ENCODE results near the gene PPP1R13B.
"Not testable (repeated sequence)": the region's sequence is repeated elsewhere in the genome, so short reads cannot be mapped to it uniquely, and the experiment has no call there.

The PPP1R13B gene

DNA sequence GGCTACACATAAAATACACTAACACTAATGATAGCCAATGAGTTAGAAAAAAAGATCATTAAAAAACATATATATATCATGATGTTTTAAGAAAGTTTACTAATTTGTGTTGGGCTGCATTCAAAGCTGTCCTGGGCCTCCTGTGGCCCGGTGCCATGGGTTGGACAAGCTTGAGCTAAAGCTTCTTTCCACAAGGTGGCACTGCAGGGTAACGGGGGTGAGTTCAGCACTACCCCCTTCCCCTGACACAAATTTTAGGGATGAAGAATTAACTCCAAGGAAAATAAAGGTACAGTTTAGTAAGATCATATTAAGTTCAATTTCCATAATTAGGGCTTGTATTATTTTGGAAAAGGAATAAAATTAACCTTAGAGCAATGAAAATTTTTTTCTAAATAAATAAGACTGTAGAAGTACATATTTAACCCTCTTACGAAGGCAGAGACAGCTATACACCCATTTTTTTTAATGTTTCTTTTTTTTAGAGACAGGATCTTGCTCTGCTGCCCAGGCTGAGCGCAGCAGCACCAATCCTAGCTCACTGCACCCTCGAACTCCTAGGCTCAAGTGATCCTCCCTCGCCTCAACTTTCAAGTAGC lies 38.9 kb downstream of the PPP1R13B start:
- H3K9me3 Mint-ChIP-seq (ENCODE audit: low read depth) = no peaks in the 10 kb centered on the region
- no peak overlapping the region for H3K27ac Mint-ChIP-seq
- H3K4me1 Mint-ChIP-seq (ENCODE audit: low read depth) = peaks cover 5% of the 10 kb centered on the region
- no peak overlapping the region for H3K4me3 Mint-ChIP-seq
- H3K27me3 Mint-ChIP-seq = no peaks in the 10 kb centered on the region
- H3K36me3 Mint-ChIP-seq = no peaks in the 10 kb centered on the region

- no peaks in the 10 kb centered on the region for H3K9me3 Mint-ChIP-seq (ENCODE audit: low read depth)
- H3K27me3 Mint-ChIP-seq = no peaks in the 10 kb centered on the region
- no peak overlapping the region for H3K27ac Mint-ChIP-seq
- H3K4me1 Mint-ChIP-seq (ENCODE audit: low read depth) = peaks cover 5% of the 10 kb centered on the region
- H3K4me3 Mint-ChIP-seq = no peak overlapping the region
- no peaks in the 10 kb centered on the region for H3K36me3 Mint-ChIP-seq
Observed at GRCh38 chr14:103806805-103807204, 40.6 kb downstream of the PPP1R13B start.

GRCh38 chr14:103805708-103806107 lies 41.7 kb downstream of the PPP1R13B start:
- peaks cover 5% of the 10 kb centered on the region for H3K4me1 Mint-ChIP-seq (ENCODE audit: low read depth)
- H3K36me3 Mint-ChIP-seq = no peaks in the 10 kb centered on the region
- no peak overlapping the region for H3K27ac Mint-ChIP-seq
- H3K4me3 Mint-ChIP-seq = no peak overlapping the region
- H3K9me3 Mint-ChIP-seq (ENCODE audit: low read depth) = no peaks in the 10 kb centered on the region
- no peaks in the 10 kb centered on the region for H3K27me3 Mint-ChIP-seq

GRCh38 chr14:103803661-103804060 lies 43.7 kb downstream of the PPP1R13B start:
- Mint-ChIP-seq H3K4me3 (no peak overlapping the region), H3K4me1 (ENCODE audit: low read depth) (peaks cover 5% of the 10 kb centered on the region), H3K9me3 (ENCODE audit: low read depth) (no peaks in the 10 kb centered on the region), H3K27me3 (no peaks in the 10 kb centered on the region), H3K27ac (no peak overlapping the region), H3K36me3 (no peaks in the 10 kb centered on the region)

GRCh38 chr14:103802356-103802755 lies 45.0 kb downstream of the PPP1R13B start:
- H3K36me3 Mint-ChIP-seq = no peaks in the 10 kb centered on the region
- no peak overlapping the region for H3K27ac Mint-ChIP-seq
- no peaks in the 10 kb centered on the region for H3K9me3 Mint-ChIP-seq (ENCODE audit: low read depth)
- no peak overlapping the region for H3K4me3 Mint-ChIP-seq
- no peaks in the 10 kb centered on the region for H3K27me3 Mint-ChIP-seq
- H3K4me1 Mint-ChIP-seq (ENCODE audit: low read depth) = peaks cover 5% of the 10 kb centered on the region

GRCh38 chr14:103801459-103801858 lies 45.9 kb downstream of the PPP1R13B start:
- H3K27me3 Mint-ChIP-seq = no peaks in the 10 kb centered on the region
- no peaks in the 10 kb centered on the region for H3K9me3 Mint-ChIP-seq (ENCODE audit: low read depth)
- peaks cover under 1% of the 10 kb centered on the region for H3K36me3 Mint-ChIP-seq
- no peaks in the 10 kb centered on the region for H3K4me1 Mint-ChIP-seq (ENCODE audit: low read depth)
- no peak overlapping the region for H3K4me3 Mint-ChIP-seq
- H3K27ac Mint-ChIP-seq = no peak overlapping the region

GRCh38 chr14:103793192-103793591 lies 54.2 kb downstream of the PPP1R13B start:
- H3K36me3 Mint-ChIP-seq = peaks cover 14% of the 10 kb centered on the region
- not testable (repeated sequence) for H3K4me3 Mint-ChIP-seq; H3K9me3 Mint-ChIP-seq (ENCODE audit: low read depth); H3K27ac Mint-ChIP-seq; H3K4me1 Mint-ChIP-seq (ENCODE audit: low read depth); H3K27me3 Mint-ChIP-seq

DNA sequence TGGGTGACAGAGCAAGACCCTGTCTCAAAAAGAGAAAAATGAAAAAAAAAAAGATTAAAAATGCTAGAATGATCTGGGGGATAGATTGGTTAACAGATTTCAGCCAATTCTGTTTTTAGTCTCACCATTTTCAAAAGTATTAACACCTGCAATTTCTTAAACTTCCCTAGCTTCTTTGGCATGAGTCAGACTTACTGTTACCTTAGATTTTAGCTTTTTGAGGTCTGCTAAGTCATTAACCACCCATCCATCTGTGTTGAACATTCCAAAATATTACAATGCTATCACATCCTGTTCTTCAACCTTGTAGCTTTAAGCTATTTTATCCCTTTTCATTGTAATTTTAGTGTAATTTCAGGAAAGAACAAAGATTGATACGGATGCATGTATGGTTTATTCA lies 59.3 kb downstream of the PPP1R13B start:
- H3K27ac Mint-ChIP-seq = no peak overlapping the region
- H3K4me3 Mint-ChIP-seq = no peak overlapping the region
- no peaks in the 10 kb centered on the region for H3K27me3 Mint-ChIP-seq
- no peaks in the 10 kb centered on the region for H3K4me1 Mint-ChIP-seq (ENCODE audit: low read depth)
- peaks cover 5% of the 10 kb centered on the region for H3K36me3 Mint-ChIP-seq
- H3K9me3 Mint-ChIP-seq (ENCODE audit: low read depth) = no peaks in the 10 kb centered on the region

- no peaks in the 10 kb centered on the region for H3K27me3 Mint-ChIP-seq
- peaks cover 3% of the 10 kb centered on the region for H3K36me3 Mint-ChIP-seq
- no peak overlapping the region for H3K4me3 Mint-ChIP-seq
- H3K9me3 Mint-ChIP-seq (ENCODE audit: low read depth) = no peaks in the 10 kb centered on the region
- no peak overlapping the region for H3K27ac Mint-ChIP-seq
- H3K4me1 Mint-ChIP-seq (ENCODE audit: low read depth) = no peaks in the 10 kb centered on the region
Observed at GRCh38 chr14:103782376-103782775, 65.0 kb downstream of the PPP1R13B start.

DNA sequence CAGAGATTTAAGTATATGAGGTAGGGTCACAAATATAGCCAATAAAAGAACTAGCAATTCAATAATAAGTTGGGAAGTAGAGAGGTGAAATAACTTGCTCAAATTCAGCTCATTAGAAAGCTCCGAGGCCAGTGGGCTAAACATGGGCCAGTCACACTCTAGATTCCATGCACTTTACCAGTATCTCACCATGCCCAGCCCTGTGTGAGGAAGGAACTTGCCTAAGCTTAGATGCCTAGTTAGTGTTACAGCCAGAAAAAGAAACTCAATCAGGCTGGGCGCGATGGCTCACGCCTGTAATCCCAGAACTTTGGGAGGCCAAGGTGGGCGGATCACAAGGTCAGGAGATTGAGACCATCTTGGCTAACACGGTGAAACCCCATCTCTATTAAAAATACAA lies 71.1 kb downstream of the PPP1R13B start:
- not testable (repeated sequence) for H3K4me1 Mint-ChIP-seq (ENCODE audit: low read depth); H3K27me3 Mint-ChIP-seq; H3K27ac Mint-ChIP-seq; H3K4me3 Mint-ChIP-seq; H3K9me3 Mint-ChIP-seq (ENCODE audit: low read depth)
- peaks cover 29% of the 10 kb centered on the region for H3K36me3 Mint-ChIP-seq

GRCh38 chr14:103775506-103775905 lies 71.9 kb downstream of the PPP1R13B start:
- H3K27me3 Mint-ChIP-seq = no peaks in the 10 kb centered on the region
- no peak overlapping the region for H3K4me3 Mint-ChIP-seq
- H3K9me3 Mint-ChIP-seq (ENCODE audit: low read depth) = no peaks in the 10 kb centered on the region
- H3K27ac Mint-ChIP-seq = no peak overlapping the region
- H3K36me3 Mint-ChIP-seq = peaks cover 29% of the 10 kb centered on the region
- H3K4me1 Mint-ChIP-seq (ENCODE audit: low read depth) = no peaks in the 10 kb centered on the region

DNA sequence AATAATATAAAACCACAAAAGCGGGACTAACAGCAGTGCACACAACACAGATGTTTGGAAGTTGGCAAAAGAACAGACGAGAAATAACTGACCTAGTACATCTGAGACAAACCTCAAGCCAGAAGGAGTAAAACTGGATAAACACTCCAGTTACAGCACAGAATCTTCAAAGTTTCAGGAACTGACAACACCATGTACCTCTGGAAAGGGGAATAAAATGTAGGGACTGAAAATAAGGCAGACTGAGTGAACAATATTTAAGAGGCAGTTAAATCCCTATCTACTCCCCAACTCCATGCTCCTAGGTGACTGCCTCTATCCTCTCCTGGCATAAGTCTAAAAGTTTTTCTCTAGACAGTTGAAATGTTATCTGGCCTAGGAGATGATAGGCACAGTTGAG lies 73.9 kb downstream of the PPP1R13B start:
- Mint-ChIP-seq H3K27me3 (no peaks in the 10 kb centered on the region), H3K36me3 (peaks cover 28% of the 10 kb centered on the region), H3K4me3 (no peak overlapping the region), H3K9me3 (ENCODE audit: low read depth) (no peaks in the 10 kb centered on the region), H3K27ac (no peak overlapping the region), H3K4me1 (ENCODE audit: low read depth) (no peaks in the 10 kb centered on the region)

DNA sequence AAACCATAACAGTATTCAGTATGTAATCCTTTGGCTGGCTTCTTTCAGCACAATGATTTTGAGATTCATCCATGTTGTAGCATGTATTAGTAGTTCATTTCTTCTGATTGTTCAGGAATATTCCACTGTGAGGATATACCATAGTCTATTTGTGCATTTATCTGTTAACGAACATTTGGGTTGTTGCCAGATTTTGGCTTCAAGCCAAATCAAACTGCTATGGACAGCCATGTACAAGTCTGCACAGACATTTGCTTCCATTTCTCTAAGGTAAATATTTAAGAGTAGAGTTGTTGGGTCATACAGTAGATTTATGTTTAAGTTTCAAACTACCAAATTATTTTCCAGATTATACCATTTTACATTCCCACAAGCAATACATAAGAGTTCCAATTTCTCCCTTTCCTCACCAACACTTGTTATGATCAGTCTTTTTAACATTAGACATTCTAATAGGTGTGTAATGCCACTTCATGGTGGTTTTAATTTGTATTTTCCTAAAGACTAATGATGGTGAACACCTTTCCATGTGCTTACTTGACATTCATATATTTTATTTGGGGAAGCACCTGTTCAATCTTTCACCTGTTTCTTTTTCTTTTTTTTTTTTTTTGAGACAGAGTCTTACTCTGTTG lies 75.2 kb downstream of the PPP1R13B start:
- H3K36me3 Mint-ChIP-seq = peaks cover 24% of the 10 kb centered on the region
- no peaks in the 10 kb centered on the region for H3K4me1 Mint-ChIP-seq (ENCODE audit: low read depth)
- H3K27ac Mint-ChIP-seq = no peak overlapping the region
- no peak overlapping the region for H3K4me3 Mint-ChIP-seq
- H3K27me3 Mint-ChIP-seq = no peaks in the 10 kb centered on the region
- H3K9me3 Mint-ChIP-seq (ENCODE audit: low read depth) = no peaks in the 10 kb centered on the region

GRCh38 chr14:103770902-103771301 lies 76.5 kb downstream of the PPP1R13B start:
- no peak overlapping the region for H3K27ac Mint-ChIP-seq
- no peaks in the 10 kb centered on the region for H3K9me3 Mint-ChIP-seq (ENCODE audit: low read depth)
- no peak overlapping the region for H3K4me3 Mint-ChIP-seq
- peaks cover 23% of the 10 kb centered on the region for H3K36me3 Mint-ChIP-seq
- H3K4me1 Mint-ChIP-seq (ENCODE audit: low read depth) = no peaks in the 10 kb centered on the region
- no peaks in the 10 kb centered on the region for H3K27me3 Mint-ChIP-seq

DNA sequence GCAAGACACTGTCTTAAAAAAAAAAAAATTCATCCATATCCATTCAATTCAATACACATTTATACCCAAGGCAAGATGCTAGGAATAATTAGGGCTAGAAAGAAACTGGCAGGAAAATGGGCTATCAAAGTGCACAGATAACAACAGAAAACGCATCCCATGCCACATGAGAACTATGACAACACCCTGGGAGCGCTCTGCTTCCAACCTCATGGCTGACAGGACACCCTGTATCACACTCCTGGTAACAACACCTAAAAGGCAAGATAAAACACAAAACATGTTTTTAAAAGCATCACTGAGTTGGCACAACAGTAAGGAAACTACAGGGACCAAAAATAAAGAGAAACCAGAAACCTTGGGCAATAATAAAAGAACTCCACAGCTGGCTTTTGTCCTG lies 76.9 kb downstream of the PPP1R13B start:
- H3K27ac Mint-ChIP-seq = no peak overlapping the region
- no peaks in the 10 kb centered on the region for H3K4me1 Mint-ChIP-seq (ENCODE audit: low read depth)
- peaks cover 26% of the 10 kb centered on the region for H3K36me3 Mint-ChIP-seq
- no peaks in the 10 kb centered on the region for H3K9me3 Mint-ChIP-seq (ENCODE audit: low read depth)
- no peak overlapping the region for H3K4me3 Mint-ChIP-seq
- no peaks in the 10 kb centered on the region for H3K27me3 Mint-ChIP-seq

GRCh38 chr14:103767336-103767894 lies 80.0 kb downstream of the PPP1R13B start:
- Mint-ChIP-seq H3K4me1 (ENCODE audit: low read depth) (no peaks in the 10 kb centered on the region), H3K4me3 (no peak overlapping the region), H3K27ac (no peak overlapping the region), H3K9me3 (ENCODE audit: low read depth) (no peaks in the 10 kb centered on the region), H3K36me3 (peaks cover 11% of the 10 kb centered on the region), H3K27me3 (no peaks in the 10 kb centered on the region)

Data from activated naive CD8-positive, alpha-beta T cell (primary cell).